ENCODE results near the gene HSPB6. TPM values are rescaled to one million over a fixed set of nuclear protein-coding genes. Genes with fewer than 3 reads are reported as not detected.

HSPB6 gene
- total and polyA plus RNA-seq, 8 donors, result 38.3 to 91.7 (median 66.5) TPM

DNA sequence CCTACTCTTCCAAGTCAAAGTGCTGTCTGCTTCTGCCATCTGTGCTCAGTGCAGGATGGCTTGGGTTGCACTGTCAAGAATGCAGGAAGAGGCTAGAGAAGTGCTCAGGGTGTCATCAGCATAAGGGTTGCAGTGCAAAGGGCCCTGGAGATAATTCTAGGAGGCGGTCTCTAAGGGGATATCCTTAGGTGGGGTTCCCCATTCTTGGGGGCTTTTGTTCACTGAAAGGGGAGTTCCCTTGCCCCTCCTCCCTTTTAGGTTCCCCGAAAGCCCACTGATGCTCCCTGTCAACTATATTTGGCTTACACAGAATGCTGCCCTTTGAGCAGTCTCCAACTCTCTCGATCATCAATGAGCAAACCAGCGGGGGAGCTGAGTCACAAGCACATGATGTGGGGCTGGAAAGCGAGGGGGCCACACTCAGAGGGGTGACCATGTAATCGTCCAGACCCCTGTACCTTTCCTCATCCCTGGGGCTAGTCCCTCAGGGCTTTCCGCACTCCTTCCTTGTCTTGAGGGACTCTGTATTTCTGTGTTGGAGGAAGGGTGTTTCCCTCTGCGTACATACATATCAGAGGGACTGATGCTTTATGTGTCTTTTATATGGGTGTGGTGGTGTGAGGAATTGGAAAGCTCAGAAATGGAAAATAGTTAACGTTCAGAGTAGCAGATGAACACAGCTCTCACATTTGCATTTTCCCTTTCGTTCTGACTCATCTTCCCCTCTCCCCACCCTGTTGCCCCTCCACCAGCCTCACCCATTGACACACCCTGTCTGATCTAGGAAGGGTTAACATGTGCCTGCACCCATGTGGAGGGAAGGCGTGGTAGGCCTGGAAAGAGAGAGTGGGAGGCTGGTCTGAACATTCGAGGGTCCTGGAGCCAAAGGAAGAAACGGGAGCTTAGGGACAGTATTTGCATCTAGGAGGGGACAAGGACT lies 45.8 kb downstream of the HSPB6 start:
- TF ChIP-seq CTCF (IDR thresholded peaks at IDR 0.05), result no peak
- no peak overlapping the region for H3K4me3 ChIP-seq
- no peak for ATAC-seq
- peaks cover 6 to 7% of the 10 kb centered on the region in 2 donors for H3K4me1 ChIP-seq
- no peak for DNase-seq
- no peaks in the 10 kb centered on the region for H3K9me3 ChIP-seq
- peaks cover 0 to 42% of the 10 kb centered on the region in 2 donors for H3K27me3 ChIP-seq
- H3K36me3 ChIP-seq, result no peaks in the 10 kb centered on the region
- intact Hi-C loops (cut with DNase I), result no loop called here
- H3K27ac ChIP-seq, result no peak overlapping the region

GRCh38 chr19:35708391-35708790 lies 48.4 kb downstream of the HSPB6 start:
- Histone ChIP-seq H3K27ac (no peak overlapping the region), H3K27me3 (peaks cover 0 to 68% of the 10 kb centered on the region in 2 donors), H3K9me3 (no peaks in the 10 kb centered on the region), H3K36me3 (no peaks in the 10 kb centered on the region), H3K4me1 (no peaks in the 10 kb centered on the region), H3K4me3 (no peak overlapping the region)
- DNase-seq, result peak in 1 of 4 donors; percentile 49
- ATAC-seq, result no peak
- intact Hi-C loops (cut with DNase I), result no loop called here
- TF ChIP-seq CTCF (IDR thresholded peaks at IDR 0.05), result no peak

Other genes with a start within 250 kb of the HSPB6 start
- gene DMKN, start 243.4 kb downstream of the HSPB6 start, total RNA-seq, result 100 to 1,000 TPM; 104 to 136 TPM
- 100 to 1,000 TPM in 5 of 6 donors, 10 to 100 TPM in 1; 92.5 to 140 (median 111) TPM for gene DMKN, start 243.4 kb downstream of the HSPB6 start, polyA plus RNA-seq (ENCODE audit: insufficient read length in 6 of 6)
- gene SBSN, start 228.7 kb downstream of the HSPB6 start, total RNA-seq, result under 1 TPM in 1 of 2 donors, not detected in 1; 0.20 TPM
- under 1 TPM in 2 of 6 donors, not detected in 4; 0.09 to 0.11 TPM for gene SBSN, start 228.7 kb downstream of the HSPB6 start, polyA plus RNA-seq (ENCODE audit: insufficient read length in 6 of 6)
- not detected for gene GAPDHS, start 223.6 kb downstream of the HSPB6 start, total RNA-seq
- gene GAPDHS, start 223.6 kb downstream of the HSPB6 start, polyA plus RNA-seq (ENCODE audit: insufficient read length in 6 of 6), result not detected
- 100 to 1,000 TPM in 1 of 2 donors, 10 to 100 TPM in 1; 98.3 to 112 TPM for gene TMEM147, start 211.4 kb downstream of the HSPB6 start, total RNA-seq
- gene TMEM147, start 211.4 kb downstream of the HSPB6 start, polyA plus RNA-seq (ENCODE audit: insufficient read length in 6 of 6), result 10 to 100 TPM; 52.7 to 62.3 (median 55.2) TPM
- not detected for gene ATP4A, start 193.4 kb downstream of the HSPB6 start, total RNA-seq
- gene ATP4A, start 193.4 kb downstream of the HSPB6 start, polyA plus RNA-seq (ENCODE audit: insufficient read length in 6 of 6), result not detected
- gene PMIS2, start 170.9 kb downstream of the HSPB6 start, total RNA-seq, result not detected
- gene PMIS2, start 170.9 kb downstream of the HSPB6 start, polyA plus RNA-seq (ENCODE audit: insufficient read length in 6 of 6), result not detected
- 10 to 100 TPM; 12.1 to 12.7 TPM for gene HAUS5, start 144.3 kb downstream of the HSPB6 start, total RNA-seq
- 10 to 100 TPM; 22.5 to 32.7 (median 26.7) TPM for gene HAUS5, start 144.3 kb downstream of the HSPB6 start, polyA plus RNA-seq (ENCODE audit: insufficient read length in 6 of 6)
- gene RBM42, start 128.0 kb downstream of the HSPB6 start, total RNA-seq, result 10 to 100 TPM; 57.8 to 64.1 TPM
- gene RBM42, start 128.0 kb downstream of the HSPB6 start, polyA plus RNA-seq (ENCODE audit: insufficient read length in 6 of 6), result 10 to 100 TPM; 48.4 to 67.0 (median 61.3) TPM
- gene ETV2, start 115.3 kb downstream of the HSPB6 start, total RNA-seq, result 1 to 10 TPM in 1 of 2 donors, under 1 TPM in 1; 0.79 to 1.0 TPM
- gene ETV2, start 115.3 kb downstream of the HSPB6 start, polyA plus RNA-seq (ENCODE audit: insufficient read length in 6 of 6), result 1 to 10 TPM; 1.5 to 3.5 (median 2.2) TPM
- gene COX6B1, start 108.7 kb downstream of the HSPB6 start, total RNA-seq, result 100 to 1,000 TPM; 291 to 295 TPM
- 100 to 1,000 TPM; 199 to 261 (median 234) TPM for gene COX6B1, start 108.7 kb downstream of the HSPB6 start, polyA plus RNA-seq (ENCODE audit: insufficient read length in 6 of 6)
- not detected for gene UPK1A, start 90.5 kb downstream of the HSPB6 start, total RNA-seq
- gene UPK1A, start 90.5 kb downstream of the HSPB6 start, polyA plus RNA-seq (ENCODE audit: insufficient read length in 6 of 6), result under 1 TPM in 4 of 6 donors, not detected in 2; 0.18 to 0.48 (median 0.30) TPM
- gene ZBTB32, start 52.5 kb downstream of the HSPB6 start, total RNA-seq, result under 1 TPM; 0.15 to 0.31 TPM
- gene ZBTB32, start 52.5 kb downstream of the HSPB6 start, polyA plus RNA-seq (ENCODE audit: insufficient read length in 6 of 6), result under 1 TPM; 0.32 to 0.94 (median 0.50) TPM
- 10 to 100 TPM; 29.4 to 39.1 TPM for gene KMT2B, start 39.0 kb downstream of the HSPB6 start, total RNA-seq
- gene KMT2B, start 39.0 kb downstream of the HSPB6 start, polyA plus RNA-seq (ENCODE audit: insufficient read length in 6 of 6), result 10 to 100 TPM; 27.9 to 38.0 (median 33.9) TPM
- gene IGFLR1, start 14.6 kb downstream of the HSPB6 start, total RNA-seq, result 10 to 100 TPM; 14.1 to 25.8 TPM
- 1 to 10 TPM; 2.0 to 6.1 (median 5.1) TPM for gene IGFLR1, start 14.6 kb downstream of the HSPB6 start, polyA plus RNA-seq (ENCODE audit: insufficient read length in 6 of 6)
- gene U2AF1L4, start 11.6 kb downstream of the HSPB6 start, total RNA-seq, result 10 to 100 TPM; 15.2 to 16.6 TPM
- 10 to 100 TPM; 16.0 to 20.5 (median 17.7) TPM for gene U2AF1L4, start 11.6 kb downstream of the HSPB6 start, polyA plus RNA-seq (ENCODE audit: insufficient read length in 6 of 6)
- gene PSENEN, start 11.4 kb downstream of the HSPB6 start, total RNA-seq, result 10 to 100 TPM; 59.6 to 90.3 TPM
- 10 to 100 TPM; 39.6 to 59.7 (median 46.9) TPM for gene PSENEN, start 11.4 kb downstream of the HSPB6 start, polyA plus RNA-seq (ENCODE audit: insufficient read length in 6 of 6)
- gene LIN37, start 8.5 kb downstream of the HSPB6 start, total RNA-seq, result 1 to 10 TPM; 6.6 to 9.9 TPM
- gene LIN37, start 8.5 kb downstream of the HSPB6 start, polyA plus RNA-seq (ENCODE audit: insufficient read length in 6 of 6), result 10 to 100 TPM; 11.0 to 14.5 (median 12.7) TPM
- gene PROSER3, start 1.1 kb upstream of the HSPB6 start, total RNA-seq, result 10 to 100 TPM; 21.8 to 22.2 TPM
- gene PROSER3, start 1.1 kb upstream of the HSPB6 start, polyA plus RNA-seq (ENCODE audit: insufficient read length in 6 of 6), result 10 to 100 TPM; 19.0 to 21.4 (median 20.8) TPM
- 10 to 100 TPM; 11.4 to 11.9 TPM for gene ARHGAP33, start 18.5 kb upstream of the HSPB6 start, total RNA-seq
- 10 to 100 TPM; 23.7 to 35.6 (median 29.4) TPM for gene ARHGAP33, start 18.5 kb upstream of the HSPB6 start, polyA plus RNA-seq (ENCODE audit: insufficient read length in 6 of 6)
- gene PRODH2, start 55.8 kb upstream of the HSPB6 start, total RNA-seq, result not detected
- under 1 TPM in 3 of 6 donors, not detected in 3; 0.15 to 0.31 (median 0.16) TPM for gene PRODH2, start 55.8 kb upstream of the HSPB6 start, polyA plus RNA-seq (ENCODE audit: insufficient read length in 6 of 6)
- under 1 TPM in 1 of 2 donors, not detected in 1; 0.08 TPM for gene NPHS1, start 95.5 kb upstream of the HSPB6 start, total RNA-seq
- 1 to 10 TPM in 3 of 6 donors, under 1 TPM in 3; 0.45 to 2.0 (median 1.0) TPM for gene NPHS1, start 95.5 kb upstream of the HSPB6 start, polyA plus RNA-seq (ENCODE audit: insufficient read length in 6 of 6)
- gene KIRREL2, start 99.9 kb upstream of the HSPB6 start, total RNA-seq, result under 1 TPM in 1 of 2 donors, not detected in 1; 0.08 TPM
- gene KIRREL2, start 99.9 kb upstream of the HSPB6 start, polyA plus RNA-seq (ENCODE audit: insufficient read length in 6 of 6), result 1 to 10 TPM in 5 of 6 donors, under 1 TPM in 1; 0.76 to 3.5 (median 2.4) TPM
- 1 to 10 TPM; 3.0 to 8.6 TPM for gene APLP1, start 111.5 kb upstream of the HSPB6 start, total RNA-seq
- 10 to 100 TPM in 1 of 6 donors, 1 to 10 TPM in 5; 8.0 to 11.0 (median 9.3) TPM for gene APLP1, start 111.5 kb upstream of the HSPB6 start, polyA plus RNA-seq (ENCODE audit: insufficient read length in 6 of 6)
- 10 to 100 TPM; 11.8 to 19.1 TPM for gene NFKBID, start 143.5 kb upstream of the HSPB6 start, total RNA-seq
- gene NFKBID, start 143.5 kb upstream of the HSPB6 start, polyA plus RNA-seq (ENCODE audit: insufficient read length in 6 of 6), result 1 to 10 TPM; 3.7 to 9.5 (median 7.2) TPM
- 10 to 100 TPM; 24.7 to 26.0 TPM for gene HCST, start 145.5 kb upstream of the HSPB6 start, total RNA-seq
- 1 to 10 TPM; 3.6 to 5.9 (median 4.4) TPM for gene HCST, start 145.5 kb upstream of the HSPB6 start, polyA plus RNA-seq (ENCODE audit: insufficient read length in 6 of 6)
- 100 to 1,000 TPM; 205 to 407 TPM for gene TYROBP, start 151.3 kb upstream of the HSPB6 start, total RNA-seq
- 10 to 100 TPM; 12.3 to 15.7 (median 13.3) TPM for gene TYROBP, start 151.3 kb upstream of the HSPB6 start, polyA plus RNA-seq (ENCODE audit: insufficient read length in 6 of 6)
- 10 to 100 TPM; 12.2 to 14.8 TPM for gene LRFN3, start 179.3 kb upstream of the HSPB6 start, total RNA-seq
- gene LRFN3, start 179.3 kb upstream of the HSPB6 start, polyA plus RNA-seq (ENCODE audit: insufficient read length in 6 of 6), result 10 to 100 TPM in 3 of 6 donors, 1 to 10 TPM in 3; 8.0 to 13.6 (median 11.1) TPM
- gene SDHAF1, start 238.2 kb upstream of the HSPB6 start, total RNA-seq, result 10 to 100 TPM; 14.0 to 16.5 TPM
- 10 to 100 TPM in 5 of 6 donors, 1 to 10 TPM in 1; 9.4 to 13.3 (median 10.9) TPM for gene SDHAF1, start 238.2 kb upstream of the HSPB6 start, polyA plus RNA-seq (ENCODE audit: insufficient read length in 6 of 6)

Data from left lung (tissue), 10 donors.